GM19463 (cell line): Measurements from ENCODE around the gene CETN1.
A peak's percentile ranks its signal among the peaks of the same experiment; 100 is the strongest.

Experiments
- ATAC-seq: cut with Tn5 transposase; IDR thresholded peaks from one replicate; pipeline ENCODE4 v1.9.1; 2021; ENCODE audit warnings: mild to moderate bottlenecking, moderate library complexity; ENCODE audit not compliant: unreplicated experiment

Gene CETN1

DNA sequence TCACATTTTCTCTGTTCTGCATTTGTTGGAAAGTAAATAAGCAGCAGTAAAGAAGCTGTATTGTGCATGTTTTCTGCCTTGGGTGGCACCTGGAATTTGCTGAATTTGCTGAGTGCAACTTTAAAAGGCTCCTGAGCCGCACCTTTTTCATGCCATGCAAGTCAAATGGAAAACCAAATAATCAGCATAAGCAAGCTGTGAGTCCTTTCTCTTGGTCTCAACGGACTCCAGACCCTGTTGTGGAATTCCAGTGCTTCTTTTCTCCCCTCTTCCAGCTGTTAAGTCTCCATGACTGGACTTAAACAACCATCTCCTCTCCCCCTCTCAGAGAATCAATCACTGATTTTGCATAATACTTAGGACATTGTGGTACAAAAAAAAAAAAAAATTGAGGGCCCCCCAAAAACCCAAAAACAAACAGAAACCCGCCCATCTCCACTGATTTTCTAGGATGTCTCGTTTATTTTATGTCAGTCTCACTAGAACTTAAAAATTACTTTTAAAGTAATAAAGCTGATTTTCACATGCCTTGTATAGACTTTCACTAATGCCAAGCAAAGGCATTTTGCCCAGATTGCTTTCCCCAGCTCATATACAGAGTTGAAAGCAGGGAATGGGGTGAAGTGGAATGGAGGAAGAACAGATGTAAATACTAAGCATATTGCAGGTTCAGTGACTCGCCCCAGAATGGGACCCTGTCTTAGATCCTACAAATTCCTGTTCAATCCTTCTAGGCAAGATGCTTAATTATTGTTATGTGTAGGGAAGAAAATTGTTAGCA is 5.1 kb upstream of the CETN1 start:
- no peak for ATAC-seq

DNA sequence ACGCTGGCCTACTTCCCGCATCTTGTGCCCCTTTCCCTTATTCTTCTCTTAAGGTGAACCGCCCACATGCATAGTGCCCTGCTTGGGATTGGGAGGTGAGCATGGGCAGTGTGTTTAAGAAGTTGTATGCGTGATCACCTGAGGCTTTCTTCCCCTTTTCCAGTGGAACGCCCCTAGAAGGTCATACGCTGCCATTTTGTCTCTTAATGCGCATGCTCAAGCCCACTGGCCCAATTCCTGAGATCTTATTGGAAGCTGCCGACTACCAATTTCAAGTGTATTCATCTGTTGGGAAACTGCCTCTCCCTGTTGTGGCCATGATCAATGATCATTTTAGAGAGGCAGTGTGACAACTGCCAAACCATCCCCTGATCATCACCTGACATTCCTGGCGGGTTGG is 3.3 kb upstream of the CETN1 start:
- ATAC-seq, result no peak

- ATAC-seq, result no peak
Measured at GRCh38 chr18:577643-578375, 2.4 kb upstream of the CETN1 start.

DNA sequence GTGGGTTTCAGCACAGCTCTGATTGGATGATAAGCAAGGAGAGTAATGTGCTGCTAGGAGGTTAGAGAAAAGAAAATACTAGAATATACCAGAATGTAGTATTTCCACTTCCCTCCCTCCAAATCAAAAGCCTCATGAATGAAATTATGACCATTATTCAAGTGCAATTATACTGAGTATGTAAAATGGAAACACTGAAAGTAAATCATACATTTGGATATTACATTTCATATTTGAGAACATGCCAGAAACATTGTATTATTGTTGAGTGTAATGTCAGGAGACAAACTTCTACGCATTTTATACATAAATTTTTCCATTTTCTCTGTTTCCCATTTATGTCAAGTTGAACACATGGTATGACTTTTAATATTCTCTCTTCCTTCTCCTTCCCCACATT is 942 bp upstream of the CETN1 start:
- ATAC-seq, result no peak

GRCh38 chr18:581096-581495 is 916 bp downstream of the CETN1 start:
- no peak for ATAC-seq

DNA sequence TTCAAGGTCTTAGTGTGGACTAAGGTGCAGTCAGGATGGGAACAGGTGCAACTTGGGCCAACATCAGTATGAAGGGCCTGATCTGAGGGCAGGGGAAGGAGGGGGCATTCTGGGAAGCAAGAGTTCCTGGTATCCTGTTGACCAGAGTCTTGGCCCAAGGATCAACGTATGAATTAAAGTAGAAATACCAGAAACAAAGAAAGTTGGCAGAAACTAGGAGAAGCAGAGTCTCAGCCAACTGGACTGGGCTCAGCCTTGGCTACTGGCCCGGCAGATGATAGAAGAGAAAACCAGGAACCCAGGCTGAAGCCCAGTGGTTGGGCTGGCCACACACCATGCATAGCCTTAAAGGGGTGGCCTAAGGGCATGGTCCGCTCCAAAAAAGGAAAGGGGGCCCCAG is 2.3 kb downstream of the CETN1 start:
- no peak for ATAC-seq

DNA sequence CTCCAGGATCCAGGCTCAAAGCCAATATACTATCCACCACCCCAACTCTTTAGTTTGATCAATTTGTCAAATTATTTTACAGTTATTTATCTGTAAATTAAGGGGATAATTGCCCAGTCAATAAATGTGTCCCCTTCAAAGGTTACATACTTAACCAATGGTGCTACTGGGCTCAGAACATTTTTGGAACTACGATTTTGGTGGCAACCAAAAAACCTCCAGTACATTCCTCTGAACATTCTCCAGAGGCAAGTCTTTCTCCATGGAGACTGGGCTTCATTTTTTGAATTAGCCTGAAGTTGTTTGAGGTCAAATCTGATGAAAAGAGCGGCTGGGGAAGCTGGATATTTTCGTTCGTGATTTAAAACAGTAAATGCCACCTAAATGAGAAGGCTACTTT is 14.9 kb downstream of the CETN1 start:
- ATAC-seq, result no peak

DNA sequence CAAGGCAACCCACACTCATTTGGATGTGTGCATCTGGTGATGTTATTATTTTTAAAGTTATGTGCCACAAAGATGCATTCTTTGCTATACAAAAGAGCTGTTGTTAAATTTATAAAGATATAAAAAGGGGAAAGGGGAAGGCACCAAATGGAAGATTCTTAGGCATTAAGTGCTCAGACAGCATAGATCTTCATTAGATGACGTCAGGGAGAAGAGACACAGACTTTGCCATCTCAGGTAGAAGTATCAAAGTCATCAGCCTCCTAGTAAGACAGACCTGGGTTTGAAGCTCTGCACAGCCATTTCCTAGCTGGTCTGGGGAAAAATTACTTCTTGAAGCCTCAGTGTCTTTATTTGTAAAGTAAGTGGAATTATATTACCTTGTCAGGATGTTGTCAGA is 15.4 kb downstream of the CETN1 start:
- no peak for ATAC-seq

GRCh38 chr18:596288-596881 is 16.2 kb downstream of the CETN1 start:
- peak; percentile 59 for ATAC-seq

- no peak for ATAC-seq
Measured at GRCh38 chr18:598124-598589, 18.0 kb downstream of the CETN1 start.

DNA sequence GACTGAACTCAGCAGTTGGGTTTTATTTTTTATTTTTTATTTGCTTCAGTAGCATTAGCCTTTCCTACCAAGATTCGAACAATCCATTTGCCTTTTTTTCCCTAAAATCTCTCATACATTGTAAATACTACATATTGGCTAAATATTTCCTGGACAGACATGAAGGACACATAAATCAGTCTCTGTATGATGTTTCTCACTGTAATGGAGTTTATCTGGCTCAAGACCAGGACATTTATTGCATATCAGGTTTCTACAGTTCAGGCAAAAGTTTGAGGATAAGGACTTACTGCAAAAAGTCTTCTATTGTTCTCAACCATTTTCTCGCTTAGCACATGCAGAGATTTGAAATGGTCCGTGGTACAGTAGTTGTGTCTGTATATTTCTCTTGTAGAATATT is 19.9 kb downstream of the CETN1 start:
- ATAC-seq, result no peak

GRCh38 chr18:604771-605170 is 24.6 kb downstream of the CETN1 start:
- ATAC-seq, result no peak

- no peak for ATAC-seq
Measured at GRCh38 chr18:607930-608329, 27.8 kb downstream of the CETN1 start.

- ATAC-seq, result no peak
Measured at GRCh38 chr18:610214-610928, 30.2 kb downstream of the CETN1 start.

DNA sequence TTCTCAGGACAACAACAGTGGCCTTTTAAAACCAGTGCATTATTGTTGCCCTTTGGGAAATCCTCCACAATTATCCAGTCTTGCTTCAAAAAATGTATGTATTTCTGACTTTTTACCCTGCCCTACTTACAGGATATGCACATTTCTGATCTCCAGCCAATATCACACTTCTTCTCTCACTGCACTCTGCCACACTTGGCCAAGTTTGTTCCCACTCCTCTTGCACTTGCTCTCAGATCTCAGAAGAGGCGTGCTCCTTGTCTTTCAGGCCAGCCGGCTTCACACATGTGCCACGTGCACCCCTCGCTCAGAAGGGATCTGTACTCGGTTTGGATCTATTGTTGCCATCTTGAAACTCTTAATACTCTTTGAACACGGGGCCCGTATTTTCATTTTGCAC is 32.0 kb downstream of the CETN1 start:
- no peak for ATAC-seq

- no peak for ATAC-seq
Measured at GRCh38 chr18:614193-614592, 34.0 kb downstream of the CETN1 start.

DNA sequence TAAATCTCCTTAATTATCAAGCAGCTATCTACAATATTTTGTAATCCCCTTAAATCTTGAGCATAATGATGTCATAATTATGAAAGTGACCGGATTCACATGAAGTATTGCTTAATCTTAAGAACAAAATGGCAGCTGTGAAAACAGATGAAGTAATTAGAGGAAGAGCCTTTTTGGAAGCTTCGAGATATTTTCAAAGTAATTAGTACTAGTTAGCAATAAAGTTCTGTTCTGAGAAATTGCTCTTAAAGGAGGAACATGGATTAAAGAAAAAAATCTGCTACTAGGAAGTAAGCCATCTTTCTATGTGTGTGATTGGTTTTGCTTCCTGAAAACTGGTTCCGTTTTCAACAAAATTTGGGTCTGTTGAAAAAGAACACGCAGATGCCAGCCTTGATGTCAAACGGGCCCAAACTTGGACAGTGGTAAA is 34.9 kb downstream of the CETN1 start:
- ATAC-seq, result no peak

DNA sequence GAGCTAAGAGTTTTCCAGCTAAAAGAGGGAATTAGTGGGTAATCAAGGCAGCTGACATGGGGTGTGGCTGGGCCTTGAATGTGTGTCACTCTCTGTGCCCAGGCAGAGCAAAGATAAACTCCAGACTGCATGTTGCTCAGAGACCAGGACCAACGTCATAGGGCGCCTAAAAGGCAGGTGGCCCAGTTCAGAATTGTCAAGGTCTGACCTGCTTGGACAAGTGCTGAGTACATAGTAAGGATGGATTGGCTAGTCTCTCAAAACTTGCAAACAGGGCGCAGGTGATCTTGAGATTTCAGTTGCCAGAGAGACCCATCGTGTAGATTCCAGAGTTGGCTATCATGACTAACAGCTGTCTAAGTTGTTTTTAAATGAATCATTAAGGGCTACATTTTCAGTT is 35.6 kb downstream of the CETN1 start:
- ATAC-seq, result no peak

DNA sequence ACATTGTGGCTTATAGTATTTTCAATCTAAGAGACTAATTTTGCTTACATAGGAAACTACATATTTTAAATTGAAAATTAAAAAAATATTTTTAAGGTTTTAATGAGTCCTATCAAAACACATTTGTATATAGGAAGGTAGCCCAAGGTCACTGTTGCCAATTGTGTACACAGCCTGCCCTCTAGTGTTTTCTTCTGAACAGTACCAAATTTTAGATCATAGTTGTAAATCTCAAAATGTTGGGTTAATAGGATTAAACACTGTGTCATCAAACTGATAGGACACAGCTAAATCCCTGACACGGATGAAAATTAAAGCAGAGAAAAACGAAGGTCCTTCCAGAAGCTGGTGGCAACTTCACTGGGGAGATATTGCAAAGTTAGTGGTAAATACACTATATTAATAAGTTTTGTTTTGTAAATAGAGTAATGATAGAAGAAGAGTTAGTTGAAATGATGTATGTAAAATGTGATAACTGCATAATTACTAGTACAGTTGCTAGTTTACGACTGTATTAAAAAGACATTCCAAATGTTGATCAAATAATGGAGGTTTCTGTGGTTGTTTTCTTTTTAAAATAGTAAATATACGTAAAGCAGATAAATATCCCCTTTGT is 36.3 kb downstream of the CETN1 start:
- ATAC-seq, result peak; percentile 54

GRCh38 chr18:617970-618504 is 37.9 kb downstream of the CETN1 start:
- no peak for ATAC-seq

DNA sequence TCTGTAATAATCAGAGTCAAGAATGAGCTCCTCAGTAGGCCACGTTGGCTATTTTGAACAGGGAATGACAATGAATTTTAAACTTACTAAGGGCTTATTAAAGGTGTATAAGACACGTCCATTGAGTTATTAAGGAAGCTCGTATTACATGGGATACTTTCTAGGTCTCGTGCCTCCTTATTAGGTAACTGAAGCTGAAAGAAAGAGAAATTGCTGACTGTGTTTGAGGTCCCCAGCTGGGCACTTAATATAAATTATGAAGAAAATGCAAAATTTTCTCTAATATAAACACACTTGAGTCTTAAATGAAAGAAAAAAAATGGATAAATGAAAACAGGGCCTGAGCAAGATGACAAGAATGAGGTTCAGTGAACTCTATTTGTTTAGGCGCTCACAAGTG is 38.4 kb downstream of the CETN1 start:
- no peak for ATAC-seq
